ENCODE data around the gene SLC8A2.

The SLC8A2 gene

GRCh38 chr19:47381121-47381520 is 90.6 kb downstream of the SLC8A2 start:
- DNase-seq (ENCODE audit: low spot score) = no peak

- DNase-seq (ENCODE audit: low spot score) = no peak
These were observed 91.1 kb downstream of the SLC8A2 start for GRCh38 chr19:47380559-47380958.

- DNase-seq (ENCODE audit: low spot score) = no peak
These were observed 92.2 kb downstream of the SLC8A2 start for GRCh38 chr19:47379381-47379938.

- DNase-seq (ENCODE audit: low spot score) = no peak
These were observed 93.4 kb downstream of the SLC8A2 start for GRCh38 chr19:47378246-47378645.
